NCI-H1092 treated with DMSO at 0.1 percent for 48 hours (cell line): ENCODE measurements around the gene SYCP2L.
A peak's percentile ranks its signal among the peaks of the same experiment; 100 is the strongest.
"Not testable (repeated sequence)": the region's sequence is repeated elsewhere in the genome, so short reads cannot be mapped to it uniquely, and the experiment has no call there.

ENCODE experiments used
- DNase-seq: peaks from one replicate; lab custom pipeline; 2025; lab: John Stamatoyannopoulos, UW

The SYCP2L gene

GRCh38 chr6:10880366-10880765 is 6.5 kb upstream of the SYCP2L start:
- no peak for DNase-seq

- DNase-seq: not testable (repeated sequence)
These were observed 4.6 kb upstream of the SYCP2L start for GRCh38 chr6:10882253-10882630.

- DNase-seq: no peak
These were observed 4.1 kb upstream of the SYCP2L start for GRCh38 chr6:10882657-10883171.

DNA sequence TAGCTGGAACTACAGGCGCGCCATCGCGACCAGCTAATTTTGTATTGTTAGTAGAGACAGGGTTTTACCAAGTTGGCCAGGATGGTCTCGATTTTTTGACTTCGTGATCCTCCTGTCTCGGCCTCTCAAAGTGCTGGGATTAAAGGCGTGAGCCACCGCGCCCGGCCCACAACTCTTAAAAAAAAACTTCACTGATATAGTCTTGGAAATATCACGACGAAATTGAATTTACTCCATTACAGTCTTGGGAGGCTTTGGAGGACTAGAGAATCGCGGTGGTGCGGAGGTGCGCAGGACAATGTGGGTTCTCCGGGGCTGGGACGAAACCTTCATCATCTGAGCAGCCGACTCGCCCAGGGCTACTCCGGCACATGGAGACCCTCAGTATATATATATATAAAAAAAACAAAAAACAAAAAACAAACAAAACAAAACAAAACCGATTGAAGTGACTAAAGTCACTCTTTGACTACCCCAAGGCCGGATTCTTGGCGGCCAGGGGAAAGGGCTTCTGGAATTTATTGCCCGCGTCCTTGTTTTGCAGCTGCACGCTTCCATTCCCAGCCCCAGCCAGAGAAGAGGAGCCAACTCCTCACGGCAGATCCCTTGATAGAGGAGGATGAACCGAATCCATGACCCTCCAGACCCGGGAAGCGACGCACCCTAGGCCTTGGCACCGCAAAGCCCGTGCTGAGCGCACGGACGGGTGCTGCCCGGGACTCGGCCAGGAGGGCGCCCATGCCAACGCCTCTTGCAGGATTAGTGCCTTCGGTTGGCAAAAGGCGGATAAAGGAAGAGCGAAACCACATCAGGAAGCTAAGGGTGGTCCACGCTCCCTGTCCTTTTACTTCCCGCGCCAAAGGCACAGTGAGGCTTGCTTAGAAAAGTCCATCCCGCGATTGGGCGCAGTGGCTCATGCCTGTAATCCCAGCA is 3.3 kb upstream of the SYCP2L start:
- no peak for DNase-seq

DNA sequence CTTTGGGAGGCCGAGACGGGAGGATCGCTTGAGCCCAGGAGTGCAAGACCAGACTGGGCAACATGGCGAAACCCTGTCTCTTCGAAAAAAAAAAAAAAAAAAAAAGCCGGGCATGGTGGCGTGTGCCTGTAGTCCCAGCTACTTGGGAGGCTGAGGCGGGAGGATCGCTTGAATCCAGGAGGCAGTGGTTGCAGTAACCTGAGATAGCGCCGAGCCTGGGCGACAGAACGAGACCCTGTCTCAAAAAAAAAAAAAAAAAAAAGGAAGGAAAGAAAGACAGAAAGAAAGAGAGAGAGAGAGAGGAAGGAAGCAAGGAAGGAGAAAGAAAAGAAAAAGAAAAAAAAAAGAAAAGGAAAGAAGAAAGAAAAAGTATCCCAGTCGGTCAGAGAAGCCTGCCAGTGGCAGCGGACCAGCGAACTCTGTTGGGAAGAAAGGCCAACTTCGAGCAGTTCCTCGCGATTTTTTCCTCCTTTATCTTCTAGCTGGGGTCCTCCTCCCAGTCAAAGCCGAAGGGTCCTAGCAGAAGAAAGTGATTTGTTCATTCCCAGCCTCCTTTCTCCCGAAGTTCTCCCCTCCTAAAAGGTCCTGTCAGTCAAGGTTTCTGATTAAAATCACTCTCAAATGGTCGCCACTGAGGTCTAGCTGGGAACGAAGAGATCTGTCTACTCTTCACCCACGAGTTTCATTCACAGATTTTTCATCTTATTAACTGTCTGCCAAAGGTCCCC is 2.4 kb upstream of the SYCP2L start:
- no peak for DNase-seq

GRCh38 chr6:10886365-10886690 is 524 bp upstream of the SYCP2L start:
- DNase-seq: not testable (repeated sequence)

DNA sequence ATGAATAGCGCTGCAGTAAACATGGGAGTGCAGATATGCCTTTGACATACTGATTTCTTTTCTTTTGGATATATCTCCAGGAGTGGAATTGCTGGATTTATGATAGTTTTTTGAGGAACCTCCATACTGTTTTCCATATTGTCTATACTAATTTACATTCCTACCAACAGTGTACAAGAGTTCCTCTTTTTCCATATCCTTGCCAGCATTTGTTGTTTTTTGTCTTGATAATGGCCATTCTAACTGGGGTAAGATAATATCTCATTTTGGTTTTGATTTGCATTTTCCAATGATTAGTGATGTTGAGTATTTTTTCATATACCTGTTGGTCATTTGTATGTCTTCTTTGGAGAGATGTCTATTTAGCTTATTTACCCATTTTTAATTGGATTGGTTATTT is 3.3 kb downstream of the SYCP2L start:
- DNase-seq: no peak

DNA sequence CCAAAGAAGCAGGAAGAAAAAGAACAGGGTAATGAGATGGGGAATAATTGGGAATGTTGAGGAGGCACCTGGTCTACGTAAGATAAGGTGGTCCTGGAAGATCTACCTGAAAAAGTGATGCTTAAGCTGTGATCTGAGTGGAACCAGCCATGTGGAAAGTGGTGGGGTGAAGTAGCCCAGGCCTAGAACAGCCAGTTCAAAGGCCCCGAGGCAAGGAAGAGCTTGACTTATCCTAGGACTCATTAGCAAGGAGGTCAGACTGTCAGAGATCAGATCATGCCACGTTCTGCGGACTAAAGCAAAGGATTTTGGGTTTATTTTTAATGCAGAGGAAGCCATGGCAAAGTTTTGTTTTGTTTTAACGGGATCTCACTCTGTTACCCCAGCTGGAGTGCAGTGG is 5.1 kb downstream of the SYCP2L start:
- no peak for DNase-seq

- DNase-seq: no peak
These were observed 8.1 kb downstream of the SYCP2L start for GRCh38 chr6:10894958-10895357.

DNA sequence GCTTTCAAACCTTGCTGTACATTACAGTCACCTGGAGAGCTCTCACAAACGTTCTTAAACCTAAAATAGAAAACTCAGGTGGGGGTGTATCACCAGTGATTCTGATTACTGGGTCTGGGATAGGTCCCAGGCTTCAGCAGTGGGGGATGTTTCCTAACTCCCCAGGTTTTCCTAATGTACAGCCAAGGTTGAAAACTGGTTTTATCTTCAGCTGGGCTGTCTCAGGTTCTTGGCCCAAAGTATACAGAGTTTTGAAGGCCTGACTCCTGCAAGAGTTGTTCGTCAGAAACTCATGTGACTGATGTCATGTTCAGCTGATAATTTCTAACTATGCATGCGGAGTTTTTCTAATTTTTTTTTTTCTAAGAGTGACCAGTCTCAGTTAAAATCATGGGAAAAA is 9.8 kb downstream of the SYCP2L start:
- DNase-seq: no peak

- DNase-seq: no peak
These were observed 14.9 kb downstream of the SYCP2L start for GRCh38 chr6:10901770-10902169.

DNA sequence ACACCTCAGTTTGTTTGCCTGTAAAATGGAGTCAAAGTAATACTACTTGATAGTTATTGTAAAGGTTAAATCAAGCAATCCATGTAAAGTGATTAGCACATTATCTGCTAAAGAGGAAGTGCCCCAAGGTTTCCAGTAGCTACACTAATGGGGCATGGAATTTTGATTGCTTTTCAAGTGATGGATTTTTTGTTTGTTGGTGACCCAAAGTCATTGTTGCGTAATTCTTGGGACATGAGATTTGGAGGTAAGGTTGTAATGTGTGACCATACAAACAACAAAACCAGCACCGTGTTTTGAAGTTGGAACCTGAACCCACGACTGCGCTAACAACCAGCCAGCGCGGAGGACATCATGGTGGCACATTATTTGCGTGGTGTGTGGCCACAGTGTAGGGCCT is 17.2 kb downstream of the SYCP2L start:
- no peak for DNase-seq

DNA sequence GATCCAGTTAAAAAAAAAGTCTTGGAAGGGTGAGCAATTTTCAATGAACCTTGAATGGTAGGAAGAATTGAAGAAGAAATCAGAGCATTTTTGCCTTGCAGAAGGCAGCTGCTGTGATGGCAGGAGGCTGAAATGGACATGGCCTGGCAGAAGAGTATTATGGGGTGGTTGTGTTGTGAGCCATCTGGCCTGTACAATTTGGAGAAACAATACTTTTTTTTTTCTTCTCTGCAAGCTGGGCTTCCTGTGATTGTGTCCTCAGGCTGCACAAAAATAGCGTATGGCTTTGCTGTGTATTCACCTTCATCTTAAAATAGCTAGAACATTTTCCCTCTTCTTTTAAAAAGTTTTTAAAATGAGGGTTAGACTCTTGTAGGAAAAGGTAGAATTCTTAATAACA is 21.4 kb downstream of the SYCP2L start:
- DNase-seq: no peak

DNA sequence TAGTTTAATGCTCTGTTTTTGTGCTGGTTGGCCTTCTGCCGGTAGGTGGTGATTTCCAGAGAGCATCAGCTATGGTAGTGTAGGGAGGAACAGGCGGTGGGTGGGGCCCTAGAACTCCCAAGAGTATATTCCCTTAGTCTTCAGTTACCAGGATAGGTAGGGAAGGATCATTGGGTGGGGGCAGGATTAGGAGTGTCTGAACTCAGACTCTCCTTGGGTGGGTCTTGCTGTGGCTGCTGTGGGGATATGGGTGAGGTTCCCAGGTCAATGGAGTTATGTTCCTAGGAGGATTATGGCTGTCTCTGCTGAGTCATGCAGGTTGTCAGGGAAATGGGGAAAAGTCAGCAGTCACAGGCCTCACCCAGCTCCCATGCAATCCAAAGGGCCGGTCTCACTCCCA is 32.7 kb downstream of the SYCP2L start:
- DNase-seq: not testable (repeated sequence)

- DNase-seq: no peak
These were observed 46.3 kb downstream of the SYCP2L start for GRCh38 chr6:10933126-10933525.

DNA sequence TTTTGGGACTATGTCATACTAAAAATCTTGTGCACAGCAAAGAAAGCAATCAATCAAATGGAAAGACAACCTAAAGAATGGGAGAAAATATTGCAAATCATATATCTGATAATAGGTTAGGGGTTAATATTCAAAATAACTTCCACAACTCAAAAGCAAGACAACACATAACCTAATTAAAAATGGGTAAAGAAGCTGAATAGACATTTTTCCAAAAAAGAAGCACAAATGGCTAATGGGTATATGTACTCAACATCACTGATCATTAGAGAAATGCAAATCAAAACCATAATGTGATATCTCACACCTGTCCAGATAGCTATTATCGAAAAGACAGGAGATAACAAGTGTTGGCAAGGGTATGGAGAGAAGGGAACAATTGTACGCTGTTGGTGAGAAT is 53.0 kb downstream of the SYCP2L start:
- no peak for DNase-seq

DNA sequence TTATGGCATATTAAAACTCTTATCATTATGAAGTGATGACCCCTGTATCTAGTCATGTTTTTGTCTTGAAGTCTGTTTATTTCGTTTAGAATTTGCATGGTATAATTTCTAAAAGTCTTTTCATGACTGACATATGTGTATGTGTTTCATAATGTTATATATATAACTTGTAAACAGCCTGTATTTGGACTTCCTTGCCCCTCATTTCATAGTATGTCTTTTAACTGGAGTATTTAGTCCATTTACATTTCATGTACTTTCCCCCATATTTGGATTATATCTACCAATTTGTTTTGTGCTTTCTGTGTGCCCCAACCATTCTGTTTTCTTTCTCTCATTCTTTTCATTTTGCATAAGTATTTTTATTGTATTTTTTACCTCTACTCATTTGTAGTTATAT is 59.0 kb downstream of the SYCP2L start:
- DNase-seq: no peak

DNA sequence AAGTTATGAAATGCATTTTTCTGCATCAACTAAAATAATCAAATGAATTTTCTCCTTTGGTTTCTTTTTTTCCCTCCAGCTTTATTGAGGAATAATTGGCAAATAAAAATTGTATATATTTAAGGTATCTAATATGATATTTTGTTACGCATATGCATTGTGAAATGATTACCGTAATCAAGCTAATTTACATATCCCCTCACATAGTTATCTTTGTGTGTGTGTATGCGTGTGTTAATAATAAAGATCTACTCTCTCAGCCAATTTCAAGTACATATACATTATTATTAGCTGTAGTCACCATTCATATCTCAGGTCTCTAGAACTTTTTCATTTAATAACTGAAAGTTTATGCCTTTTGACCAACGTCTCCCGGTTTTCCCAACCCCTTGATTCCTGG is 61.1 kb downstream of the SYCP2L start:
- no peak for DNase-seq

GRCh38 chr6:10949579-10950490 is 63.0 kb downstream of the SYCP2L start:
- no peak for DNase-seq

DNA sequence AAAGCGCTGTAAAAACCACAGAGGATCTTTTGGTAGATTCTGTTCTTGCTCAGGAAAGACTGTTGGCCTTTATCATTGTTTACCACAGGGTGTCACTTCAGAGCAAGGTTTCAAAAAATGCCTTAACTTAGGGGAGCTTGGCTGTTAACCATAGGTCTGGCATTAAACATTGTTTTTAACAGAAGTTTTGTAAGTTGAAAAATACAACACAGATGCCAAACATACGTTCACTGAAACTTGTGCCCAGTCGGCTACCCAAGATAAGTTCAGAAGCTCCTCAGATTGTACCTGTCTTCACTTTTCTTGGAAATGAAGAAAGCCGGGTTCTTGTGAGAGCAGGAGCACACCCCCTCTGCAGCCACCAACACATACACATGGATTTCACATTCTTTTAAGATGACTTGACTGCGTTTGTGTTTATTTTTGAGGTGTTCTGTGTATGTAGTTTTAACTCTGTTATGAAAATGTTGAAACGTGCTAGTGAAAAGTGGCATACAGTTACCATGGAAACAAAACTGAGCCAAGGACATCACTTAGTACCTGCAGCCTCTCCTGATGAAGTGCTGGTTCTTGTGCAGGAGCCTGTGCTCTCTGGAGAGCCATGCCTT is 64.9 kb downstream of the SYCP2L start:
- no peak for DNase-seq

DNA sequence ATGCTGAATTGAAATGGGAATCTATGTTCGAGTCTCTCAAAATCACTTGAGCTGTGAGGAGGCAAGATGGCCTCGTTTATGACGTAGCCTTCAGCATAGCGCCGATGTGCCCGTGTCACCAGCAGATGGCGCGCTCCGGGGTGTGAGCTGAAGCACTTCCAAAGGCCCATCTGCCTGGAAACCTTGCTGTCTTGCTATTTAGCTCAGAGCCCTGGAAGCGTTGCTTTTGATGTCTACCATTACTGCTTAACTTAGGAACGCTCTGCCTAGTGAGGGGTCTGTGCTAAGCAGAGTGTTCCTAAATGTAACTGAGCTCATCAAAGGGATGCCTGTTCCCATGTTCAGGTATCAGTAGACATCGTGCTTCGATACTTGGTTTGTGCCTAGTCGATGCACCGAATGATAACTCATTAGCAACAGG is 67.7 kb downstream of the SYCP2L start:
- peak; percentile 23 for DNase-seq

DNA sequence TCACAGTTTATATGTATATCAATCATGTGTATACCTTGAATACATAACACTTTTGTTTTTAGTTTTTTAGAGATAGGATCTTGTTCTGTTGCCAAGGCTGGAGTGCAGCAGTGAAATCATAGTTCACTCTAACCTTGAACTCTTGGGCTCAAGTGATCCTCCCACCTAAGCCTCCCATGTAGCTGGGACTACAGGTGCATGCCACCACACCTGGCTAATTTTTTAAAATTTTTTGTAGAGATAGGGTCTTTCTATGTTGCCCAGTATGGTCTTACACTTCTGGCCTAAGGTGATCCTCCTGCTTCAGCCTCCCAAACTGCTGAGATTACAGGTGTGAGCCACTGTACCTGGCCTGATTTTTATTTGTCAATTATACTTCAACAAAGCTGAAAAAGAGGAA is 69.9 kb downstream of the SYCP2L start:
- no peak for DNase-seq
